HepG2 (cell line): Measurements from ENCODE around the gene COX4I2. TPM values are rescaled to one million over a fixed set of nuclear protein-coding genes. Genes with fewer than 3 reads are reported as not detected.

Source experiments
- CBFB ChIP-seq: sonication (generic); formaldehyde crosslinking; IDR thresholded peaks from 2 replicates; pipeline ENCODE4 v1.4.0; 2020; ENCODE audit warnings: missing genetic modification reagents
- CHD4 ChIP-seq: fragments of 200-600 bp; sonication (generic); IDR thresholded peaks from 2 replicates; pipeline ENCODE4 v1.7.0; 2017; ENCODE audit warnings: mild to moderate bottlenecking, low read length, borderline replicate concordance
- ETS1 ChIP-seq: sonication (generic); formaldehyde crosslinking; IDR thresholded peaks from 2 replicates; pipeline ENCODE4 v1.4.0; 2020; ENCODE audit warnings: missing genetic modification reagents
- GATAD2A ChIP-seq: IDR thresholded peaks from 2 replicates; pipeline ENCODE4 v1.6.1; 2016
- GLI4 ChIP-seq: sonication (generic); formaldehyde crosslinking; IDR thresholded peaks from 2 replicates; pipeline ENCODE4 v1.5.1; 2020; ENCODE audit warnings: missing genetic modification reagents, mild to moderate bottlenecking, moderate library complexity, borderline replicate concordance
- GLMP ChIP-seq: sonication (generic); formaldehyde crosslinking; IDR thresholded peaks from 2 replicates; pipeline ENCODE4 v1.9.0; 2021; ENCODE audit warnings: missing genetic modification reagents, mild to moderate bottlenecking, borderline replicate concordance
- HDAC6 ChIP-seq: fragments of 200-600 bp; sonication (generic); IDR thresholded peaks from 2 replicates; pipeline ENCODE4 v1.7.0; 2017; ENCODE audit warnings: mild to moderate bottlenecking, antibody characterized with exemption, low read length, low read depth
- ISL2 ChIP-seq: sonication (generic); formaldehyde crosslinking; IDR thresholded peaks from 2 replicates; pipeline ENCODE4 v1.5.0; 2020; ENCODE audit warnings: missing genetic modification reagents
- JUN ChIP-seq: sonication (generic); formaldehyde crosslinking; IDR thresholded peaks from 2 replicates; pipeline ENCODE4 v1.4.0; 2020; ENCODE audit warnings: mild to moderate bottlenecking, missing genetic modification reagents
- MIXL1 ChIP-seq: IDR thresholded peaks from 2 replicates; pipeline ENCODE4 v1.6.1; 2016
- MNT ChIP-seq: fragments of 450-650 bp; IDR thresholded peaks from 2 replicates; pipeline ENCODE4 v1.6.1; 2016
- MTA3 ChIP-seq: sonication (generic); formaldehyde crosslinking; IDR thresholded peaks from 2 replicates; pipeline ENCODE4 v1.4.0; 2020; ENCODE audit warnings: missing genetic modification reagents
- NFYC ChIP-seq: IDR thresholded peaks from 2 replicates; pipeline ENCODE4 v1.6.1; 2016; ENCODE audit warnings: missing genetic modification reagents, missing compliant biosample characterization
- PAWR ChIP-seq: sonication (generic); formaldehyde crosslinking; IDR thresholded peaks from 2 replicates; pipeline ENCODE4 v1.4.0; 2020; ENCODE audit warnings: missing genetic modification reagents, mild to moderate bottlenecking, borderline replicate concordance
- PHF20 ChIP-seq: sonication (generic); formaldehyde crosslinking; IDR thresholded peaks from 2 replicates; pipeline ENCODE4 v1.5.0; 2020; ENCODE audit warnings: mild to moderate bottlenecking, missing genetic modification reagents
- RAD21 ChIP-seq: fragments of 450-650 bp; formaldehyde crosslinking; IDR thresholded peaks from 2 replicates; pipeline ENCODE4 v1.5.0; 2020; ENCODE audit warnings: mild to moderate bottlenecking
- RFX1 ChIP-seq: fragments of 450-650 bp; IDR thresholded peaks from 2 replicates; pipeline ENCODE4 v1.6.1; 2017
- TAF15 ChIP-seq: fragments of 200-400 bp; formaldehyde crosslinking; IDR thresholded peaks from one replicate; pipeline ENCODE4 v1.6.1; 2018; ENCODE audit warnings: mild to moderate bottlenecking, low read depth, low read length; ENCODE audit not compliant: poor library complexity, severe bottlenecking
- YEATS4 ChIP-seq: sonication (generic); formaldehyde crosslinking; IDR thresholded peaks from 2 replicates; pipeline ENCODE4 v1.4.0; 2020; ENCODE audit warnings: missing genetic modification reagents, borderline replicate concordance
- ZNF207 ChIP-seq: fragments of 450-650 bp; IDR thresholded peaks from 2 replicates; pipeline ENCODE4 v1.6.1; 2016; ENCODE audit warnings: antibody characterized with exemption, borderline replicate concordance
- ZNF275 ChIP-seq: sonication (generic); formaldehyde crosslinking; IDR thresholded peaks from 2 replicates; pipeline ENCODE4 v1.8.0; 2022; ENCODE audit warnings: missing genetic modification reagents, mild to moderate bottlenecking, inconsistent platforms, borderline replicate concordance
- ZNF513 ChIP-seq: sonication (generic); formaldehyde crosslinking; conservative IDR thresholded peaks from 2 replicates; pipeline ENCODE4 v1.5.0; 2020; ENCODE audit warnings: missing genetic modification reagents
- ZNF713 ChIP-seq: sonication (generic); formaldehyde crosslinking; IDR thresholded peaks from 2 replicates; pipeline ENCODE4 v1.4.0; 2020; ENCODE audit warnings: mild to moderate bottlenecking, missing genetic modification reagents
- ZNF768 ChIP-seq: sonication (generic); formaldehyde crosslinking; IDR thresholded peaks from 2 replicates; pipeline ENCODE4 v1.4.0; 2020; ENCODE audit warnings: missing genetic modification reagents
- polyA plus RNA-seq, 8 experiments: library from polyadenylated mRNA; depleted of rRNA in 3 of 8; stranded (reverse) in 7 of 8; unstranded in 1 of 8; fragments of >200 nt; fragmentation: Illumina TruSeq in 4 of 8; extraction: Trizol in 4 of 8; gene quantifications; 2 replicates each; pipeline versions ENCODE4 v1.2.1 to v1.2.3, GENCODE V29; 2011 to 2016; ENCODE audit warnings: low read depth in 4 of 8, missing spikeins in 1 of 8, mixed read lengths in 1 of 8; ENCODE audit not compliant: insufficient read depth in 1 of 8
- total RNA-seq, 5 experiments: library from RNA; depleted of rRNA; stranded (reverse); fragments of >200 nt; fragmentation: Illumina TruSeq; extraction: Trizol; gene quantifications; 2 replicates each; pipeline ENCODE4 v1.2.3, GENCODE V29; 2016; ENCODE audit warnings: low read depth in 1 of 5

COX4I2 gene
- total and polyA plus RNA-seq, 2 of the 13 experiments (the other 11 are each of a cell fraction or from before 2014, with no cell fraction given): 1.1 TPM; not detected in 1

GRCh38 chr20:31605902-31606803 lies 31.6 kb upstream of the COX4I2 start (continued):
- TF ChIP-seq HDAC6: peak; percentile 97
- no peak for TF ChIP-seq RFX1
- no peak for TF ChIP-seq PHF20
- TF ChIP-seq CHD4: no peak
- TF ChIP-seq ZNF207: no peak
- TF ChIP-seq TAF15: no peak
- 0 out of 2 replicates have a peak, but pooled peaks have one; percentile 79 for TF ChIP-seq ZNF513
- TF ChIP-seq PAWR (CRISPR knock-in tag): 0 out of 2 replicates have a peak, but pooled peaks have one; percentile 10
- 0 out of 2 replicates have a peak, but pooled peaks have one; percentile 26 for TF ChIP-seq ZNF275 (CRISPR knock-in tag)
- TF ChIP-seq ZNF713 (CRISPR knock-in tag): no peak
- peak; percentile 61; the same call in 1 of the 2 replicates for TF ChIP-seq ZNF768 (CRISPR knock-in tag)
- no peak for TF ChIP-seq MNT
- TF ChIP-seq GLMP (CRISPR knock-in tag): no peak
- TF ChIP-seq RAD21 (CRISPR knock-in tag): no peak; the same call in 1 of the 2 replicates
- TF ChIP-seq CBFB (CRISPR knock-in tag): 0 out of 2 replicates have a peak, but pooled peaks have one; percentile 41
- TF ChIP-seq MIXL1 (CRISPR knock-in tag): no peak
- TF ChIP-seq ISL2: no peak; the same call in 1 of the 2 replicates
- TF ChIP-seq NFYC: no peak; the same call in 1 of the 2 replicates
- TF ChIP-seq GATAD2A: no peak
- TF ChIP-seq ETS1 (CRISPR knock-in tag): no peak
- no peak for TF ChIP-seq YEATS4
- TF ChIP-seq JUN (CRISPR knock-in tag): no peak
- no peak for TF ChIP-seq GLI4 (CRISPR knock-in tag)
- no peak for TF ChIP-seq MTA3
